SHP77 treated with DMSO at 0.1 percent for 48 hours (cell line): ENCODE results near the gene GALNT17.
"Not testable (repeated sequence)": the region's sequence is repeated elsewhere in the genome, so short reads cannot be mapped to it uniquely, and the experiment has no call there.

Source experiments
- DNase-seq: peaks from one replicate; lab custom pipeline; 2025; lab: John Stamatoyannopoulos, UW

The GALNT17 gene

DNA sequence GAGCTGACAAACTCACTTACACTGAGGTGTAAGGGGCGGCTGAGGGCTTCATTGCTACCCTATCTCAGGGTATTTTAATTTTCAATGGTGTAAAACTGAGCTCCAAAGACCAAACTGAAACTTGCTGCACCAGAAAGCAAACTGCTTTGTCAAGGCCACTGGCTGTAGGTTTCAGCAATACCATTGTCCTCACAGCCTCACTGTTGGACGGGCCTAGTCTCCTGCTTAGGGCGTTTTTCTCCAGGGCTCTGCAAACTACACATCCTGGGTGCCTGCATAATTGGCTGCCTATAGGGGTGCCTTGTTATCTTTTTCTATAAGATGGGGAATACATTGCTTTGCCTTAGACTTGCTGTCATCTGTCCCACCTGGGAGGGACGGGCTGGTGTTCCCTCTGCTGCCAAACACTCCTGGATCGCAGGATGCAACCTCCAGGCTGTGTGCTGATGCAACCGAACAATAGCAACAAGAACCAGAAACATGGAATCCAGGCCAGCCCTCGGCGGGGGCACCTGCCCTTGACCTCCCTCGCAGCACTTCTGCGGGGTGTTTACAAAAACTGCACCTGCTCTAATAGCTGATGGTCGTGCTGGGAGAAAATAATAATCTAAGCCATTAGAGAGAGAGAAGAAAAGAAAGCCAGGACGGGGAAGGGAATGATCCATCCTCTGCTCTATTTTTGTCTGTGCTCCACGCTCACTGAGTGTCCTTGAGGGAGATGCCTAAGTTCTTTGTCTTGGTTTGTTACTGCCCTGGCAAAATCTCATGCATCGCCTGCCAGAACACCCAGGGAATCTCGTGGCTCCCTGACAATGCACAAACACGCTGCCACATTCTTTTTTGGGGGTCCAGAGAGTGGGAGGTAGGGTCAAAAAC, 104.5 kb downstream of the GALNT17 start:
- DNase-seq: no peak

DNA sequence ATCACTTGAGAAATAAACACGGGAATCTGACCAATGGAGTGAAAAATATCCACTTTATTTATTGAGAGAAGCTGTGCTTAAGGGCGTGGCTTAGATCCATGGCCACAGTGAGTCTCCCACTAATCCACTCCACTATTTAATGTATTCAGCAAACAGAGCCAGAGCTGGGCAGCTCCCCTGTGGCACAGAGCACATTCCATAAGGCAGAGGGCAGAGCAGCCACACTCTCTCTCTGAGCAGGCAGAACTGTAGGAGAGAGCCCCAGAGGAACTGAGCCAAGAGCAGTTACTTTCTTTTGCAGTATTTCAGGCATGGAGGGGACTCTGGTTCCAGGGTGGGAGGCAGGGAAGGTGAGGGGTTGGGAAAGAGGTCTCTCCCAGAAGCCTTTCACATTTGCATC, 106.0 kb downstream of the GALNT17 start:
- DNase-seq: no peak

DNA sequence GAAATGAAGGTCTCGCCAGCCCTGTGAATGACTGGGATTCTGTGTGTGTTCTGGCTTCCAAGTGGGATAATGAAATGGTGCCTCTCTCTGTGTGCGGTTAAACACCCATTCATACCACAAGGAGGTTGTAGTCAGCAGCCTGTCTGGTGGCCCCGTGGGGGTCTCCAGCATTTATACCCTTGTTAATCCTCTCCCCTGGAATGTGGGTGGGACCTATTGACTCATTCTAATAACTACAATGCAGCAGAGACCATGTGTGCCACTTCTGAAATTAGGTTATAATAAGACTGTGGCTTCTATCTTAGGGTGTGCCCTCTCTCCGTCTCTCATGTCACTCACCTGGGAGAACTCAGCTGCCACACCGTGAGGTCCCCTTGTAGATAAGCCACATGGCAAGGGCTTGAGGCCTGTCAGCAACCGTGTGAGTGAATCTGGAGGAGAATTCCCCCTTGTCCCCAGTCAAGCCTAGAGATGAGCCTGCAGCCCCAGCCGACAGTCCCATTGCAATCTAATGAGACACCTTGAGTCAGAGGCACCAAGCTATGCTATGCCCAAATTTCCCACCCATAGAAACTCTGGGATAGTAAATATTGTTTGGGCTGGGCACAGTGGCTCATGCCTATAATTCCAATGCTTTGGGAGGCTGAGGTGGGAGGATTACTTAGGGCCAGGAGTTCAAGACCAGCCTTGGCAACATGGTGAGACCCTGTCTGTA, 106.8 kb downstream of the GALNT17 start:
- DNase-seq: no peak

DNA sequence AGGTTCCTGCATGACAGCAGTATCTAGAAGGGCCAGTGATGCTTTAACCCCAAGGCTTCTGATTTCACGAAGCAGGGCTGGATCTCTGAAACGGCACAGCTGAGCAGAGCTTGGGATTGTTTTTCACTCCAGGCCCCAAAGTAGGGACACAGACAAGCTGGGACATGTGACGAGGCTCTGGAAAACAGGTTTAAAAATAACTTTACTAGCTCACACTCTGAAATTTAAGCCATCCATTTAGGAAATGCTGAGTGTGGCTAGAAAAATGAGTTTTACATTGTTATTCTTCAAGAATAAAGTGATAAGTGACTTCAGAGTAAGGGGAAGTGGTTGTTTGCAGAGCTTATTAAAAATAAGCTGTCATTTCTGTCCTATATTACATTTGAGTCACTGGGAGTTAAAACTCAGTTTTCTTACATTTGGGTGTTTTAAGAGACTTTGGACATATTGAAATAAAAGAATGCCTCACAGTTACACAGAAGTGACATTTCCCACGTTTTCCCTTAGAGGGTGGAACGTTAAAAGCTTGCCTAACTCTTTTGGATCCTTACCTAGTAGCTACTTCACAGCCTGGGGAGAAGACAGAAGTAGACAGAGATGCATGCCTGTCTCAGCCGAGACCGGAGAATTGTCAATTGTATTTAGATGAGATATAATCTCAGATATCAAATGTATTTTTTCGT, 107.8 kb downstream of the GALNT17 start:
- no peak for DNase-seq

DNA sequence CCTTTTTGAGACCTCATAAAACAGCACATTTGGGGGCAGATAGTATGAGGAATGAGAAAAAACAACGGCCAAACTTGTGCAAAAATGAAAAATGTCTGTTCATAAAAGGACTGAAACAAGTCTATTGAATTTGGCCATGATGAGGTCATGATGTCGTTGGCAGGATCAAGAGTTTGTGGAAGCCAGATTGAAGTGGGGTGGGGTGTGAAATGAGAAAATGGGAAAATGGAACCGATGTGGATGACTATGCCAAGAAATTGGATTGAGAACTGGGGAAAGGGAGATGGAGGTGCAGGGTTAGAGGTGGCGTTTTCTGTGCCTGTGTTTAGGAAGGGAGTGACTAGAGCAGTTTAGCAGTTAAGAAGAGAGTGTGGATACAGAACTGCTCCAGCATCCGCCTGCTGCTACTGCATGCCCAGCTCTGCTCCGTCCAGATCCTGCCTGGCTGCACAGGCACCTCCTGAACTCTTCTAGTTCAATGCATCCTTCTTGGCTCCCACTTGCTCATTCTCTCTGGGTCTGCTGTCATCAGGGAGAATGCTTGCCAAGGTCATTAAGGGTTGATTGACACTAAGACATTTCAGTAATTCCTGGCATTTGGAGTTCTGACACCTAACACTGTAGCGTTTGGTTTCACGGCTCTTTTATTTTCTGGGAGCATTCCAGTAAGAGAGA, 111.9 kb downstream of the GALNT17 start:
- DNase-seq: no peak

DNA sequence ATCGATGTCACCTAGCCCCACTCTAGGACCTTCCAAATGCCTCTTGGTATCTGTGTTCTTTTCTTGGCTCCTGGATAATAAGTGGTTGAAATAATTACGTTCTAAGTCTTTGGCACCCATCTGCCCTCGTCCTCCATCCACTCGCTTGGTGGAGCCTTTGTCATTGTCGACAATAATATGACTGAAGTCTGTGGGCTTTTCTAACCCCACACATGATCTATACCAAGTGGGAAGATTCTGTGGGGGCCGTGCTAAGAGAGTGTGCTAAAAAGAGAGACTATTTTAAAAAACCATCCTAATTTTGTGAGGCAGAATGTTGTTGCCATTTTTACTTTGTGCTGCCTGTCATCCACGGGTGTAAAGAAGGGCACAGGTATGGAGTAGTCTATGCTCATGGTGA, 113.1 kb downstream of the GALNT17 start:
- no peak for DNase-seq

DNA sequence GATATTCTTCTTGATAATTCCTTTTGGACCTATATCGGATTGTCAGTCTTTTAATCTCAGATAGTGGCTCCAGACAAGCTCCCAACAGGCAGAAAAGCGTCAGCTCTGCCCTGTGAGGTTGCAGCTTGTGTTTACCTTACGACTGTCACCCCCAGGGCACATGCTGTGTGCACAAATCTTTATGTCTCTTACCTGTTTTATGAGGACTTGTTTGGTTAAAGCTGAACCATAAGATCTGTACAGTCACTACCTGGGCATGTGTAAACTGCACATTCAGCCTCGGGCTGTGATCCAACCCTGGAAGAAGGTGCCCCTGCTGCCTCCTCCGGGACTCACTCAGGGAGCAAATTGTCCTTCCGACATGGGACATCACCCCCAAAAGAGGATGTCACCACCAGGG, 119.8 kb downstream of the GALNT17 start:
- no peak for DNase-seq

DNA sequence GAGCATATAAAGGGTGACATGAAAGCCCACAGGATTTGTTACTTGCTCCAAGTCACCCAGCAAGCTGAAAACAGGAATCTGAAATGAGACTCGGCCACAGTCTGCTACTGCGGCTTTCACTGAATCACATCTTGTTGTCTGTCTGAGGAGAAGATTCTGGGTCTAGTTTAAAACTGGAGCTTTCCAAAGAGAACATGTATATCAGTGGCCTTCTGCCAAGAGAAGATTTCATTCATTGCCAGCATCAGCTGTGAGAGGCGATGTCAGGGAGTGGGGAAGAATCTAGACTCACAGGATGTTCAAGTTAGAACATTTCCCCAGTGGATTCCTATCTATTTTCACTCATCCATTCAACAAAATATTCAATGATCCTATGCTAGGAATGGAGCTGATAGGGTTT, 122.8 kb downstream of the GALNT17 start:
- DNase-seq: no peak

DNA sequence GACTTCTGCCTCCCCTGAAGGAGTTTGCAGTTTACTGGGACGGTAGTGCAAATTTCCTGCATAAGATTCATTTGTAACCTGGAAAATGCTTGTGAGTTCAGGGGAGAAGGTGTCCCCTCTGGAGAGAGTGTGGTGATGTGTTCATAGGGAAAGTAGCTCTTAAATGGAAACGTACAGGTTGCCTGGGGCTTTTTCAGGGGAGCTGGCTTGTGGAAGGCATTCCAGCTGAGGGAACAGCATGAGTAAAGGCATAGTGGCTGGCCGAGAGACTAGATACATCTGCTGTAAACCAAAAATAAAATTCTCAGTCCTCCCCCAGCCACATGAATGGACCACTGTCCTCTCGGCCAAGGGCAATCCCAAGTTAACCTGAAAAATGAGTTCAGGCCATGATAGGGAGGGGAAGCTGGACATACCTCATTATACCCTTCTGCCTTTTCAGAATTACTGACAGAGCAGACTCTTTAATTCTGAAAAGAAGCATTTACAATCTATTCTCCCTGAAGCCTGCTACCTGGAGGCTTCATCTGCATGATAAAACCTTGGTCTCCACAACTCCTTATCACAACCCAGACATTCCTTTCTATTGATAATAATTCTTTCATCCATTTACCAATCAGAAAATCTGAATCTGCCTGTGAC, 123.7 kb downstream of the GALNT17 start:
- DNase-seq: no peak

DNA sequence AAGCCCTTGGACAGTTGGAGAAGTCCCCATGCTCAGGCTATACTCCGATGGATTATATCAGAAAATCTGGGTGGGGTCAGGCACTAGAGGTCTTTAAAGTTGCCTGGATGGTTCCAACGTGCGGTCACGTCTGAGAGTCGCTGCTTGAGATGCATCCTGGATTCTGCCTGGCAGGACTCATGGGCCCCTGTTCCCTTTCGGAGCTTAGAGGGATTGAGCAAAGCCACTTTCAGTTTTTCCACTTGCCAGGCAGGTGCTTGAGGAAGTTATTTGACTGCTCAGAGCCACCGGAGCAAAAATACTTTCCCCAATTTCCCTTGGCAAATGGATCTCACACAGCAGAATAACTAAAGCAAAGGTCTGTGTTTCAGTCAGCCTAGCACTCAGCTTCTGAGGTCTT, 129.1 kb downstream of the GALNT17 start:
- no peak for DNase-seq

DNA sequence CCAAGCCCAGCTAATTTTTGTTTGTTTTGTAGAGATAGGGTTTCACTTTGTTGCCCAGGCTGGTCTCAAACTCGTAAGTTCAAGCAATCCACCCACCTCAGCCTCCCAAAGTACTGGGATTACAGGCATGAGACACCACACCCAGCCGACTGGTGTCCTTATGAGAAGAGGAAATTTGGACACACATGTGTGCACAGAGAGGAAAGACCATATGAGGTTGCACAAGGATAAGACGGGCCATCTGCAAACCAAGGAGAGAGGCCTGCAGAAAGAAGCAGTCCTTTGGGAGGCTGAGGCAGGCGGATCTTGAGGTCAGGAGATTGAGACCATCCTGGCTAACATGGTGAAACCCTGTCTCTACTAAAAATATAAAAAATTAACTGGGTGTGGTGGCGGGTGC, 130.9 kb downstream of the GALNT17 start:
- not testable (repeated sequence) for DNase-seq

DNA sequence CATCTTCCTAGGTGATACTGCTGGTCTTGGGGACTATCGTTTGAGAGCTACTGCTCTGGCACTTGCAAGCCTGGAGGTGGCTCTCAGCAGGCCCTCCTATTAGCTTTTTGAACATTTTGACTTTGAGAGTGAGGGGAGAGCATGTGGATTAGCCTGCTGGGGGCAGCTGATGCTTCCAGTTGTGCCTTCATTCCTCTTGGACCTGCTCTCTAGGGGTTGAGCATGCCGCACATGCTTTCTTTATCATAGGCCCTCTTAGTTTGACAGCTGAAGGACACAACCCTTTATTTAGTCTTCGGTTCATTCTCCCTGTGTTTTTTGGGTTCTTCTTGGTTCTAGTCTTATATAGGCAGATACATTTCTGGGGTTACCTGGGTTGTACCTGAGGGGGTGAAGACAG, 132.1 kb downstream of the GALNT17 start:
- no peak for DNase-seq

DNA sequence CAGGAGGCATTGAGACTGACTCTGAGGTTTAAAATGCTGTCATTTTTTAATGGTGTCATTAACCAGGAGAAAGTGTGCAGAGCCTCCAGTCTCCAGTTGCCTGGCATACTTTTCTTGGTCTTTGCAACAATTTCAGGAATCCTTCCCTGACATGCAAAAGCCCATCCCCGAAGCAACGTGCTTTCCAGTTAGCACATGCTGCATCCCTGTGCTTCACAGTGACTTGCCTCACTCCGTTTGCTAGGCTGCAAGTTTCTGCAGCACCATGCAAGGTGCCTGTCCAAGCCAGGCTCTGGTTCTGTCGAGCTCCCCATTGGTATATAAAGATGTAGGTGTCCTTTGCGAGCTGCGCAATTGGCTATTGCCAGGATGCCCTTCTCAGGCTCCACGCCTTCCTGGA, 135.0 kb downstream of the GALNT17 start:
- no peak for DNase-seq

DNA sequence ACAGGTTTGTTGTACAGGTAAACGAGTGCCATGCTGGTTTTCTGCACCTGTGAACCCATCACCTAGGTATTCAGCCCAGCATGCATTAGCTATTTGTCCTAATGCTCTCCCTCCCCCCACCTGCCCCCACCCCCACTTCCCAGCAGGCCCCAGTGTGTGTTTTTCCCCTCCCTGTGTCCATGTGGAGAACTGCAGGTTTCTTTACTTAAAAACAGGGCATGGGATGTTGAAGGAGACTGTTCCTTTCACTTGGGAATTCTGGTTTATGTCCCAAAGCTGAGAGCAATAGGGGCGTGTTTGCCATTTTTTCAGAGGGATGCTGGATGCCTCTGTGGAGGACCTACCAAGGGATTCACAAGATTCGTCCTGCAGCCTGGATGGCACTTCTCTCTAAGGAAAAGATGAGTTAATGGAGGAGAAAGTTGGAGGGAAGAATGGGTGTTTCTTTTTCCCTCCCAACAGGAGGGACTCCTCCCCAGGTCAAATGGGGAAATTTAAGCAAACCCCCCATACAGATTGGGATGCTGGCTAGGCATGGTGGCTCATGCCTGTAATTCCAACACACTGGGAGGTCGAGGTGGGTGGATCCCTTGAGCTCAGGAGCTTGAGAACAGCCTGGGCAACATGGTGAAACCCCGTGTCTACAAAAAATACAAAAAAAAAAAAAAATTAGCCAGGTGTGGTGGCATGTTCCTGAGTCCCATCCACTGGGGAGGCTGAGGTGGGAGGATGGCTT, 136.0 kb downstream of the GALNT17 start:
- no peak for DNase-seq

DNA sequence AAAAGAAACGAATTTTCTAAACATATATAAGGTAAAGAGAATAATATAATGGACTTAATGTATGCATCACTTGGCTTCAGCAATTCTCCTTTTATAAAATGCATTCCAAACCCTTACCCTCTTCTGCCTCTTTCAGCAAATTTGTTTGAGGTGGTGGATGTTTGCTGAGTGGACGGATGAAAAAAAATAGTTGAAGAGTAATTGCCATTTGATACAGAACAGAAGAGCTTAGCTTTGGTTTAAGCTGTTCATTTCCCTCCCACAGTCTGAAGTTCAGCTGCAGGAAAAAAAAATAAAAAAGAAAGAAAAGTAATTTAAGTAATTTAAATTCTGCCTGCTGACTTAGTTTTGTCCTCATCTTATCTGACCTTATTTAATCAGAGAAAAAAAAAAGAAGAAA, 138.6 kb downstream of the GALNT17 start:
- no peak for DNase-seq

DNA sequence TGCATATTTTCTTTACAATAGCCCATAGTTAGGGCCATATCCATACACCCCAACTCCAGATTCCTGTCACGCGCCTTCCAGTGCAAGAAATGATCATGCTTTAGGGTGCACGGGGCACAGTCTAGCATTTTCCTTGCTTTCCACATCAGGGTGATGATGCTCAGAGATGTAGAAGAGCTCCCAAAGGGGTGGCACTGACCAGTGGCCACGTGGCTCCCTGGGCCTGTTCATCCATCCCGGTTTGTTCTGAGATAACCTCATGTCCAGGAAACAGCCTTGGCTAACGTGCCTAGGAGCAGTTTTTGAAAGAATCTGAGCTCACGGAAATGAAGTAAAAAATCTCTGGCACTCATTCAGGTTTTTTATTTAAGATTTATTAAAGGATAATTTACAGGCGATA, 139.3 kb downstream of the GALNT17 start:
- no peak for DNase-seq

DNA sequence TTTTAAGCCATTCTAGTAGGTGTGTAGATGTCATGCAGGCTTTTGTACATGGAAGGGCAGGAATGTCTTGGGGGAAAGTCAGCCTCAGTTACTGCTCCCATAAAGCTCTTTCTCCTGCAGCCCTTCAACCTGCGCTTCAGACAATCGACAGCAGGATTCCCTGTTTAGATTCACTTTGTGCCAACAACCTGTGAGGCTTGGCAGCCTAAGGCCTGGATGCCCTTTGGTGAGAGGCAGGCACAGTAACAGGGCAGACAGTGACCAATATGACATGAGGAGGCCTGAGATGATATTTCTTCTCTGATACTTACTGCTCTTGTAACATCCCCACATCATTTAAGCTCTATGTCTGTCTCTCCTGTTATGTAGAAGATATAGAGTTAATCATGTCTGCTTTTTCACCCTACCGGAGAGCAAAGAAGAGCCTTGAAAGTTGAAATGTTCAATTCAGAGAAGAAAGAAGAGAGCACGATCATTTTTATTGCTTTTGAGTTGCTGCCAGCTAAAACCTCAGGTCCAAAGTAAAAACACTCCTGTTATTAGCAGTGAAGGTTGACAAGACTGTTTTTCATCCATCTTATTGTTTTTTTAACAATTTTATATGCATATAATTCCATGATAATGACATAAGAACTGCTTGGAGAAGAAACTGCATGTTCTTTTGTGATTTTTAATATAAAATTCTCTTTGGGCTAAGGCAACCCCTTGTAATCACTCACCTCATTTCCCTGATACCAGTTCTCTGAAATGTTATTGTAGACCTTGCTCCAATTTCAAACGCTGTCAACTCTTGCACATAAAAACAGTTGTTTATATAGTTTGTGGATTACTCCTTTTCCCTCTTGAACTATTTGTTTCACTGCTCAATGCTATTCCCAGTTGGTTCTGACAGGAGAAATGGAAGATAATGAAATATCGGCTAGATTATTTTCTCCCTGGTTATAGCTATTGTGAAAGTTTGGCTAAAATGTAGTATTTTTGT, 140.9 kb downstream of the GALNT17 start:
- DNase-seq: no peak

DNA sequence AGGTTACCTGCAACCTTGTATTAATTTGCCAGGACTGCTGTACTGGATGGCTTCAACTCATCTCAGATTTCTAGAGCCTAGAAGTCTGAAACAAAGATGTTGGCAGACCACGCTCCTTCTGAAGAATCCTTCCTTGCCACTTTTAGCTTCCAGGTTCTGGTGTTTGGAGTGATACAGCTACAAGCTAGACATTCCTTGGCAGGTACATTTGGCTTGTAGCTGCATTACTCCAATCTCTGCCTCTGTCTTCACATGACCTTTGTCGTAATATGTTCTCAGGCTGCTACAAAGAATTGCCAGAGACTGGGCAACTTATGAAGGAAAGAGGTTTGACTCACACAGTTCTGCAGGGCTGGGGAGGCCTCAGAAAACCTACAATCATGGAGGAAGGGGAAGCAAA, 146.3 kb downstream of the GALNT17 start:
- no peak for DNase-seq

DNA sequence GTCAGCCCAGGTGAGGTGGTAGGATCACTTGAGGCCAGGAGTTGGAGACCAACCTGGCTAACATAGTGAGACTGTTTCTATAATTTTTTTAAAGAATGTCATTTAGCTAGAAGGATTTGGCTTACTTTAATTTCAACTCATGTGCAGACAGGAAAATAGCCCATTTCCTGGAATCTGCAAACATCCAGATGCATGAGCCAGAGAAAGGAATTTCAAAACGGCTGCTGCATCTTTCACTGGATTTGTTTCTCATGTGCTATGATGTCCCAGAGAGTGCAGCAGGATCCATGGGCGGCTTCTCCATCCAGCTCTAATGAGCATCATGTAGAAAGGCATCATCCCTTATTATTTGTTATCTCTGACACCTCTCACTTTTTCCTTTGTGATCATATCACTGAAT, 149.3 kb downstream of the GALNT17 start:
- no peak for DNase-seq

DNA sequence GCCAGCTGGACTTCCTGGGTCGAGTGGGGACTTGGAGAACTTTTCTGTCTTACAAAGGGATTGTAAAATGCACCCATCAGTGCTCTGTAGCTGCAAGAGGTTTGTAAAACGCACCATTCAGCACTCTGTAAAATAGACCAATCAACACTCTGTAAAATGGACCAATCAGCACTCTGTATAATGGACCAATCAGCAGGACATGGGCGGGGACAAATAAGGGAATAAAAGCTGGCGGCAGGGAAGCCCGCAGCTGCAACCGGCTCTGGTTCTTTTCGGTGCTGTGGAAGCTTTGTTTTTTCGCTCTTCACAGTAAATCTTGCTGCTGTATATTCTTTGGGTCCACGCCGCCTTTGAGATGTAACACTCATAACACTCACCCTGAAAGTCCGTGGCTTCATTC, 151.9 kb downstream of the GALNT17 start:
- no peak for DNase-seq
